Stimulated activated CD4-positive, alpha-beta T cell treated with anti-CD3 and anti-CD28 coated beads, Interleukin-4, amount 100 ng/mL, for 24 hours (primary cell): ENCODE results near the gene COPG1.
A peak's percentile ranks its signal among the peaks of the same experiment; 100 is the strongest.
"Not testable (repeated sequence)": the region's sequence is repeated elsewhere in the genome, so short reads cannot be mapped to it uniquely, and the experiment has no call there.

Experiments
- DNase-seq: peaks from one replicate; pipeline ENCODE4 v3.0.0-alpha.2; 2020

The COPG1 gene

GRCh38 chr3:129249284-129250065, at the start of gene COPG1:
Gene COPG1, plus strand, starts transcription at chr3:129249606. Its CDS starts 104 bp downstream, at chr3:129249710.
- peak; percentile 87 for DNase-seq

- no peak for DNase-seq
Observed at GRCh38 chr3:129204473-129204872, 44.9 kb upstream of the COPG1 start.

DNA sequence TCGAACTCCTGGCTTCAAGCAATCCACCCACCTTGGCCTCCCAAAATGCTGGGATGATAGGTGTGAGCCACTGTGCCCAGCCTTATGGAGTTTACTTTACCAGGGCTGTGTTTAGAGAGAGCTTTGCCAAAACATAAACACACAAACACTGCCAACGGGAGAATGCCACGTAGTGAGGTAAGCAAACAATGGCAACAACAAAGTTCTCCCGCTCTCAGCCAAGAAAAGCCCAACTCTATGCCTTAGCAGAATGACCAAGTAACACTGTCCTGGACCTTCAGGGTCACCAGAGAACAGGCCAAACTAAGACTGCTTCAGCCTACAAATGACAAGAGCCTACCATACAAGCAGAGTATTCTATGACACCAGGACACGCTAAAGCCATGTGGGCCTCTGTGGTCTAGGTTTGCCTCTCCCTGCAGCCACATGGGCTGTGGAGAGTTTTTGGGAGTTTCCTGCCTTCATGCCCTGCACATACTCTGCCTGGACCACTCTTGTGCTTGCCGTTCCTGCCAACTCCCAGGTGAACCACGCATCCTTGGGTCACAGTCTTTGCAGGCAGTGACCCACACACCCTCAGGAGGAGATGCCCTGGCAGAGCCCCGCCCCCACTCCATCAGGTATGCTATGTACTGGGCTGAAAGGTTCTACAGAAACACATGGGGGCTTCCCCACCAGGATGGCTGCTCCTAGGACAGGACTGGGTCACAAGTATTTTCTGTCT, 44.1 kb upstream of the COPG1 start:
- no peak for DNase-seq

- no peak for DNase-seq
Observed at GRCh38 chr3:129207479-129207878, 41.9 kb upstream of the COPG1 start.

- no peak for DNase-seq
Observed at GRCh38 chr3:129211345-129211744, 38.1 kb upstream of the COPG1 start.

- no peak for DNase-seq
Observed at GRCh38 chr3:129211772-129212171, 37.6 kb upstream of the COPG1 start.

GRCh38 chr3:129213238-129213637, 36.2 kb upstream of the COPG1 start:
- no peak for DNase-seq

- DNase-seq = no peak
Observed at GRCh38 chr3:129218742-129219141, 30.7 kb upstream of the COPG1 start.

DNA sequence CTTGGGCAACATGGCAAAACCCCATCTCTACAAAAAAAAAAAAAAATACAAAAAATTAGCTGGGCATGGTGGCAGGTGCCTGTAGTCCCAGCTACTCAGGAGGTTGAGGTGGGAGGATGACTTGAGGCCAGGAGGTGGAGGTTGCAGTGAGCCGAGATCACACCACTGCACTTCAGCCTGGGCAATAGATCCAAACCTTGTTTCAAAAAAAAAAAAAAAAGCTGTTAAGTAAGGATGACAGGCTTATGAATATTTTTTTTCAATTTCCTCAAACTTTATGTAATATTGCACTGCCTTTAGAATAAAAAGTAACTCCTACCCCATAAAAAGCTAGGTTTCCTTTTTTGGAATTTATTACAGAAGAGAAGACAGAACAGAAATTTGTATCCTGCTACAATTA, 25.0 kb upstream of the COPG1 start:
- not testable (repeated sequence) for DNase-seq

DNA sequence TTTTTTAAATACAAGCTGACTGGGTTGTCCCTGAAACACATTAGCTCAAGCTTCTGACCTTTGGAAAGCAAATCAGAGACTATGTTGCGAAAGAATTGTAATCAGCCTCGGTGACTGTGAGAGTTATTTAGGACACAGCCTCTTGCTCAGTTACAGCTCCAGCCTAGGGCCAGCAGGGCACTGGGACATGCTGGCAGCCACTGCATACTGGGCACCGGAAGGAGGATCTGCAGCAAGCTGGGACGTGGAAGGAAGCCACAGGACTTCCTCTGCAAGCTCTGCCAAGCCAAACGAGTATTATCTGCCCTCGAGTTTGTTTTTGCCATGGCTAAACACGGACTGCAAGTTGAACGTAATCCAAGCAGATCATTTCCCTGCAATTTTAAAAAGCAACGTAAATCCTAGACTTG, 24.4 kb upstream of the COPG1 start:
- DNase-seq = no peak

GRCh38 chr3:129226374-129226773, 23.0 kb upstream of the COPG1 start:
- no peak for DNase-seq

- no peak for DNase-seq
Observed at GRCh38 chr3:129228891-129229585, 20.4 kb upstream of the COPG1 start.

DNA sequence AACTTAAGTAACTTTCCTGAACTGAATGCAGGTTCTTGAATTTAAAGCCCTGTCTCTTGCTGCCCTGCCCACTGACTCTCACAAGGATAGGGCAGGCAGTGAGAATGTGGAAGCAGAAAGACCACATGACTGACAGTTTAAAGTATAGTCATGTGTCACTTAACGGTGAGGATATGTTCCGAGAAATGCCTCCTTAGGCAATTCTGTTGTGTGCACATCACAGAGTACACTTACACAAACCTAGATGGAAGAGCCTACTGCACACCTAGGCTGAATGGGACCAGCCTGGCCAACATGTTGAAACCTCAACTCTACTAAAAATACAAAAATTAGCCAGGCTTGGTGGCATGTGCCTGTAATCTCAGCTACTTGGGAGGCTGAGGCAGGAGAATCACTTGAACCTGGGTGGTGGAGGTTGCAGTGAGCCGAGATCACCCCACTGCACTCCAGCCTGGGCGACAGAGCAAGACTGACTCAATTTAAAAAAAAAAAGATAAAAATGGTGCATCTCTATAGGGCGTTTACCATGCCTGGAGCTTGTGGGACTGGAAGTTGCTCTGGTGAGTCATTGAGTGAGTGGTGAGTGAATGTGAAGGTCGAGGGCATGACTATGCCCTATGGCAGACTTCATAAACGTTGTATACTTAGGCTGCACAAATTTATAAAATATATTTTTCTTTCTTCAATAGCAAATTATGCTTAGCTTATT, 18.9 kb upstream of the COPG1 start:
- peak; percentile 41 for DNase-seq

DNA sequence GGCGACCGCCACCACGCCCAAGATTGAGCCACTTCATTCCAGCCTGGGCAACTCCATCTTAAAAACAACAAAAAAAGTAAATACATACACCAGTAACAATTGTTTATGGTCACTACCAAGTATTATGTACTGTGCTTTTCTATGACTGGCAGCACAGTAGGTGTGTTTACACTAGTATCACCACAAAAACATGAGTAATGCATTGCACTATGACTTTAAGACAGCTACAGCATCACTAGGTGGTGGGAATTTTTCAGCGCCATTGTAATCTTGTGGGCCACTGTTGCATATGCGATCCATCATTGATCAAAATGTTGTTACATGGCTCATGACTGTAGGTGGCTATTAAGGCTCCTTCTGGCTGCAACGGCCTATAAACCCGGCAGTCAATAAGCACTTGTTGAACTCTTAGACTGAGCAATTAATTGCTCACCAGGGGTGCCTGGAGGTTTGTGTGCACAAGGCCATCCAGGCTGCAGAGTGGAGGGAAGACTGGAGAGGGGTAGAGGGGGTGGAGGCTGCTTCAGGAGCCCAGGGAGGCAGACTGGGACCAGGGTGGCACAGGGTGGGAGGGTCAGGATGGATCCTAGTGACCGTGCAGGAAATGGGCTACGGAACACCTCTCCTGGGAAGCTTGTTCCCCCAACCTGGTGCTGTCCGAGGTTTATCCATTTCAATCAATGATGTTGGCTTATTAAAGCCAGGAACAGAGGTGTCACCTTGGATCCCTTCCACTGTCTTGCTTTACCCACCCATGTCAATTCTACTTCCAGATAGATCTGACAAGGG, 17.9 kb upstream of the COPG1 start:
- no peak for DNase-seq

DNA sequence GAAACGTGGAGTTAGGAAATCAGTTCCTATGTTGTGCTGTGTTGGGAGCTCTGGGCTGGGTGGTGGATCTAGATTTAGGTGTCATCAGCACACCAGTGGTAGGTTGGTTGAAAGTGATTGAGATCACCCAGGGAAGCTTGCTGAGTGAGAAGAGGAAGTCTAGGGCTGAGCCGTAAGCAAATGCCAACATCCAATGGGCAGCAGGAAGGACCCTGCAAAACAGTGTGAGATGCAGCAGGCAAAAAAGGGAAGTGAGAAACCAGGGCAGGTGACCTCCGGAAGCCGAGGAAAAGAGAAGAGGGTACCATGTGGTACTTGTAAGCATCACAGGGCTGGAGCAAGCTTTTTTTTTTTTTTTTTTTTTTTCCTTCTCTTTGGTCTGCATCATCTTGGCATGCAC, 15.9 kb upstream of the COPG1 start:
- no peak for DNase-seq

GRCh38 chr3:129234441-129234840, 15.0 kb upstream of the COPG1 start:
- no peak for DNase-seq

DNA sequence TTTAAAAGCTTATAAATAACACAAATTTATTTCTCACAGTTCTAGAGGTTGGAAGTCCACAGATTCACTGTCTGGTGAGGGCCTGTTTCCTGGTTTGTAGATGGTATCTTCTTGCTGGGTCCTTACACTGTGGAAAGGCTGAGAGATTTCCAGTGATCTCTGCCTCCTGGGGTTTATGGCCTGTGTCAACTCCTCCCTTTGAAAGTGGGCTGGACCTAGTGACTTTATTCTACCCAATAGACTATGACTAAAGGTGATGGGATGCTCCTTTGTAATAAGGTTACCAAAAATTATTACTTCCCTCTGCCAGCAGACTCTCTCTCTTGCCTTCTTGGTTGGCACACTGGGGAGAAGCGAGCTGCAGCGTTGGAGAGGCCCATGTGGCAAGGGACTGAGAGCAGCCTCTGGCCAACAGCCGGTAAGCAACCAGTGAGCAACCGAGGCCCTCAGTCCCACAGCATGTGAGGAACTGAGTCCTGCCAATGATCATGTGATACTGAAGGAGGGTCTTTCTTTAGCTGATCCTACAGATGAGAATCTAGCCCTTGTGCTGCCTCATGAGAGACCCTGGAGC, 14.0 kb upstream of the COPG1 start:
- DNase-seq = no peak

DNA sequence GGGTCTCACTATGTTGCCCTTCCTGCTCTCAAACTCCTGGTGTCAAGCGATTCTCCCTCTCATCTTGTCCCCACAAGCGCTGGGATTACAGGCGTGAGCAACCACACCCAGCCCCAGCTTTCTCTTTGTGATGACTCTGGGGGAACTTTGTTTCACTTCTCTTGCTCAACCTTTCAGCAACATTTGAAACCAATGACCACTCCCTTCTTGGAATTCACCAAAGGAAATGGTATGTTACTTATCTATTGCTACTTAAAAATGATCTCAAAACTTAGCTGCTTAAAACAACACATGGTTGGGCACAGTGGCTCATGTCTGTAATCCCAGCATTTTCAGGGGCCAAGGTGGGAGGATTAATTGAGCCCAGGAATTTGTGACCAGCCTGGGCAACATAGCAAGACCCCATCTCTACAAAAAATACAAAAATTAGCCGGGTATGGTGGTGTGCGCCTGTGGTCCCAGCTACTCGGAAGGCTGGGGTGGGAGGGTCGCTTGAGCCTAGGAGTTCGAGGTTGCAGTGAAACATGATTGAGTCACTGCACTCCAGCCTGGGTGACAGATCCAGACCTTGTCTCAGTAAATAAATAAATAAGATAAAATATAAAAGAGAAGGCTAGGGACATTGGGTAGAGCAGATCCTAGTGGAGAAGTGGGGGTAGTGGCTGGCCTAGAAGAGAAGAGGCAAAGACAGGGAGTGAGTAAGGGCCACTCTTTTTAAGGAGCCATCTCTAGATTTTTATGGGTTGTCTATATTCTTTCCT, 10.3 kb upstream of the COPG1 start:
- no peak for DNase-seq

GRCh38 chr3:129239991-129240390, 9.4 kb upstream of the COPG1 start:
- DNase-seq = no peak

- DNase-seq = no peak
Observed at GRCh38 chr3:129240436-129240835, 9.0 kb upstream of the COPG1 start.

DNA sequence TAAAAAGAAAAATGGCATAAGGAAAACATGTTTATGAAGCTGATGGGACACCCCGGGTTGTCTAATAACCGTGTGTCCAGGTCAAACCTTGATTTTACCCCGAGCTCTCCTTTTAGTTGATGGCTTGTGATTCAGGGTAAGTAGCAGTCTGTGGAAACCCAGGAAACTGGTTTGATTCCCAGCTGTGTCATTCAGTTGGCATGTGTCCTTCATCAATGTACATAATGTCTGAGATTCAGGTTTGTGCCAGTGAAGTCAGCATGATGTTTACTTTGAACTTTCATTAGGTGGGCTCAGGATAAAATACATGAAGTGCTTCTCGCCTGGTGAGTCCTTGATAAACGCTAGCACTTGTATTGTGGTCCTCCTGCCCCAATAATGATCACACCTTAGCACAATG, 4.3 kb upstream of the COPG1 start:
- no peak for DNase-seq
